HG02571 (cell line): Measurements from ENCODE around the gene FHIT.
"Not testable (repeated sequence)": the region's sequence is repeated elsewhere in the genome, so short reads cannot be mapped to it uniquely, and the experiment has no call there.

Experiments used
- ATAC-seq: cut with Tn5 transposase; IDR thresholded peaks from one replicate; pipeline ENCODE4 v1.9.1; 2021; ENCODE audit warnings: mild to moderate bottlenecking, moderate library complexity; ENCODE audit not compliant: unreplicated experiment

FHIT gene

DNA sequence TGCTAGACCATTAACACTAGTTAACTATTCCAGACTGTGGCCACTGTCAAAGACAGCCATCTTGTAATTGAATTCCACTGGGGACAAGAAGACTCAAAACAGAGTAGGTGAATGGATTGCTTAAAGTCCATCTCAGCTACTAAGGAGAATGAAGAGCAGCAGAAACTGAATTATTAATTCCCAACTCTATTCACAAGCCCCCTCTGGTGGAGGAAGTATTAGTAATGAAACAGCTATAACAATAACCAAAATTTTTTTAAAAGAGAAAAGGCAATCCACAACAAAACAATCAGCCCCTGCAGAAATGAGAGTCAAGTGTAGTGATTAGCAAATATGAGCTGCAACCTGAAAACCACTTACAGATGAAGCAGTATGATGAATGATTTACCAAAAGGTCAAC, 302.8 kb downstream of the FHIT start:
- no peak for ATAC-seq

- no peak for ATAC-seq
Measured at GRCh38 chr3:60935709-60936108, 315.5 kb downstream of the FHIT start.

DNA sequence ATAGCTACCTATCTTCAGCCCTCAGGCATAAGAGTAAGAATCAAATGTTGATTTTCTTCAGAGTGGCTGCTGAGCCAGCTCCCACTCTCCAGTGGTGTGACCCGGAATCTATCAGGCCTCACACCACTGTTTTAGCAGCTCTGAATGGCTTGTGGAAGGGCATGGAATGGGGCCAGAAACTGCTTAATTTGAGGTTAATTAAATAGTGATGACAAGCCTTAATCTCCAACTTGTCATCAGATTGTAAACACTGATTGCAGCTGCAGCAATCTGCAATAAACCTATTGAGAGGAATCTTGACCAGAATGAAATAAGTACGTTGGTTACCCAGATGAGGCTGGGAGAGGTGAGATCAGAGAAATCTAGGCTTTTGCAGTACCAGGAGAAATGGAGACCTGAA, 317.4 kb downstream of the FHIT start:
- no peak for ATAC-seq

DNA sequence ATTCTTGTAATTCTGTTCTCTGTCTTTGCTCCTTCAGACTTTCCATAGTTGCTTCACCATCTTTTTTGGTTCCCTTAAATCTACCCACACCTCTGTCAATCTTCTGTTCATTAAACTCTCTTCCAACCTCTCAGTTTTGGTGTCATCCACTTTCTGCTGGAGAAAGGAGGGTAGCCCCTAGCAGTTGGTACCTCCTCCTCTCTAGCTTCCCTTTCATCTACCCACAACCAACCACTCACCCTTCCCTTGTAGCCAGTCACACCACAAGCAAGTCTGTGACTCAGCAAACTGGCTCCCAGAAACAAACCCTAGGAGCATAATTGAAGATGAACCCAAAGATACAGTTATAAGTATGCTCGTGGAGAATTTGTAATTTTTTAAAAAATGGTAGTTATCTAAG, 318.6 kb downstream of the FHIT start:
- ATAC-seq: no peak

DNA sequence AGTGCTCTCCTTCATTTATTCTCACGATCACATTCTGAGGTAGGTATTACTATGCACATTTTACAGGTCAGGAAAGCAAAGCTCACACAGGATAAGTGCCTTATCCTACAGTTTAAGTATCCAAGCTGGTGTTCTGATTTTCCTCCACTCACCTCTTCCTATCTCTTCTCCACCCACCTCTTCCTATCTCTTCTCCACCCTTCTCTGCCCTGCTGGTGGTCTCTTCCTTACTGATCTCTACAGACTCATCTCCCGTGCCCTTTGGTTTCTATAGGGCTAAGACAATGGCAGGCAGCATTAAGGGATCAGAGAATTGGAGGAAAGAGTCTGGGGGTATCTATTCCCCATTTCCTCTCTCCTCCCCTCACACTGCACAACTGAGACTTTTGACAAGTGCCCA, 319.1 kb downstream of the FHIT start:
- ATAC-seq: no peak

DNA sequence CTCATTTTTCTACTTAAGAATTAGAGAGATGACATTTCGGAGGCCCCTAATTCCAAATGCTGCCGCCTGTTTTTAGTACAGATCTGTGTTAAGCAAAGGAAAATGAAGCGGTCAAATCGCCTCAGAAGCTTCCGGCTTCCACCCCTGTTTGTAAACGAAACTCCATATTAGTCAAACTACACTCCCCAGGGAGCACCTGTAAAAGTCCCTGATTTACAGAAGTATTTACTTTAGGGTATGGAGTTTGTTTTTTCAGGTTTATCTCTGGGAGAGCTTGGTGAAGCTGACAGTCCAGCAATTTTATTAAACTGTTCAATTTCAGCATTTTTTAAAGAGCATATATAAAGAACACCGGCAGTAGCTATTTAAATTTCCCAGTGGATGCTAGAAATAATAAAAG, 319.8 kb downstream of the FHIT start:
- ATAC-seq: no peak

DNA sequence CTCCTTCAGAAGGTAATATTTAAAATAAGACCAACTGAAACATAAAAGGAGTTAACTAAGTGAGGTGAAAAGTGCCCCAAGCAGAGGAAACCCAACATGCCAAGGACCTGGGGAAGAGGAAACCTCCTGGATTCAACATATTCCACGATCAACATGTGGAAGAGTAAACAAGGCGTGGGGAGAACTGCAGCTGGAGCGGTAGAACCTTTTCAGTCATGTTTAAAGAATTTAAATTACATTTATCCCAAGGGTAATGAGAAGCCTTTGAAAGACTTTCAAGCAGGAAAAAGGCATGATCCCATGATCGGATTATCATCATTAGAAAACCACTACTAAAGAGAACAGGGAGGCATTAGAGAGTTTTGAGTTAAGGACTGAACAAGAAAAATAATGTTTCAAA, 330.7 kb downstream of the FHIT start:
- ATAC-seq: no peak

DNA sequence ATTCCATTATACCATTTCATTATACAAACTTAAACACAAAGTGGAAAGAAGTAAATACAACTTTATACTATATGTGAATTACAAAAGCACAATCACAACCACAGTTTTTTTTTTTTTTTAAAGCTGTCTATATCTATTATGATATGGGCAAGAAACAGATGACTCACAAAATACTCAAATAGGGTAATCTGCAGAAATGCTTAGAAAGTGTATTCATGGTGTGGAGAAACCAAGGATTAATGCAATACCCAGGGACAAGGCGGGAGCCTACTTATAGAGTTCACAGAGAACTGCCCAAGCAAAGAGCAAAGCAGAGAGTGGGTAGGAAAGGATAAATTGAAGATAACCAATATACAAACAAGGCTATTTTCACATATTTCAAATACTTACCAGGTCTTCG, 332.0 kb downstream of the FHIT start:
- ATAC-seq: no peak

GRCh38 chr3:60917141-60917540, 334.1 kb downstream of the FHIT start:
- ATAC-seq: no peak

DNA sequence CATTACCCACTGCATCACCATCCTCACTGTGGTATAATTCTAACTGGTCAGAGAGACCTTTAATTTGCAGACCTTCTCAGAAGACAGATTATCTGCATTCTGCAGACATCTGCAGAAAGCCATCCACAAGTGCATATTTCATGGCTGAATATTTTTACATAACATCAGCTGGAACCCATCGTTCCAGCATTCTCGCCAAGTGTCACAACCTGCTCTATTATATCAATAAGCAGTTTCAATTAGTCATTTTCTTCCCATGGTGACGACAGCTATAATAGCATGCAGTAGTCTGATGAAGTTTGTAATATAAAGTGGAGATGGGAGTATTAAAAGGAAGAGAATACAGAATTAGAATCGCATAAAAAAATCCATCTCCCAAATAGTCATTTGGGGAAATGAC, 334.7 kb downstream of the FHIT start:
- ATAC-seq: no peak

- ATAC-seq: no peak
Measured at GRCh38 chr3:60913474-60913873, 337.8 kb downstream of the FHIT start.

DNA sequence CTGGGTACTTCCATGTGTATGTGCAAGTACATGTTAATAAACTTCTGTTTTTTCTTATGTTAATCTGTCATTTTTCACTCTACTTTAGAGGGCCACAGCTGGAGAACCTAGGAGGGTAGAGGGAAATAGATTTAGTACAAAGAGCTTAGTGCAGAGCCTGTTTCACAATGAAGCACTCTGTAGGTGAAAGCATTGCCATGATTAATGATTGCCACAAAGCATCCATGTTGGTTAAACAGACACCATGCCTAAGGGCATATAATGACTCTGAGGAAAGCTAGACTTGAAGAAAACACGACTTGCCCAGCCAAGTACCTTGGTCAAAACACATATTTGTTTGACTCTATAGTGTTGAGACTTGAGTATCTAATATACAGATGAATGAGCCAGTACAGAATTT, 338.4 kb downstream of the FHIT start:
- ATAC-seq: no peak

- no peak for ATAC-seq
Measured at GRCh38 chr3:60912142-60912541, 339.1 kb downstream of the FHIT start.

DNA sequence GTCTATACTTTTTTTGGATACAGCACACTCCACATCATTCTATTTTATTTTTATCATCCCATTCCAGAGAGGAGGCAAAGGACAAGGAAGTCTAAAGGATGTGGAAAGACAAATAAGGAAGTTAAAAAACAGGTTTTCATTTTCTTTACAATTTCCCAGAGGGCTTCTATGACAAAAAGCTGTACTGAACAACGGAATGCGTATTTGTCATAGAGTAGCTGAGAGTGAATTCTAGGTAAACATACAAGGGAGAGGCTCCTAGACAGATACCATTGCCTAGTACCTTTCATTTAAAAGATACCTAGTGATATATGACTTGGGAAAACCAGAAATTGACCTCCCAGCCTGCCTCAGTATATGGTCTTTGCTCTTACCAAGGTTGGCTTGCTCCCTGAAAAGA, 341.7 kb downstream of the FHIT start:
- no peak for ATAC-seq

GRCh38 chr3:60906283-60906682, 345.0 kb downstream of the FHIT start:
- no peak for ATAC-seq

DNA sequence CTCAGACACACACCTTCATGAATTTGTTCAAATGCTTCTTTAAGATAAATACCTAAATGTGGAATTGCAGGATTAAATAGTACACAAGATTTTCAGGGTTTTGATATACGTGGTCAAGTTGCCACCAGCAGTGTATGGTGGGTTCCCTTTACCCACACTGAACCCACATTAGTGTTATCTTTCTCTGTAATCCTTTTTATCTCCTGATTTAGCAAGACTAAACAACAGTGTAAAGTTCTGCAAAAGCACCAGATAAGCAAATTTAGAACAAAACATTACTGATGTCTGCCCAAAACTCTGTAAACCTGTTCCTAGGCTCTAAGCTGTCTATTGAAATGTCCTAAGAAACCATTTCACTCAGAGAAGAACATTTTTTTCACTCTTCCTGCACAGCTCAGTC, 352.9 kb downstream of the FHIT start:
- ATAC-seq: no peak

GRCh38 chr3:60893946-60894345, 357.3 kb downstream of the FHIT start:
- ATAC-seq: no peak

GRCh38 chr3:60890226-60890625, 361.0 kb downstream of the FHIT start:
- ATAC-seq: no peak

- not testable (repeated sequence) for ATAC-seq
Measured at GRCh38 chr3:60888952-60889351, 362.3 kb downstream of the FHIT start.

GRCh38 chr3:60887574-60887973, 363.7 kb downstream of the FHIT start:
- no peak for ATAC-seq

DNA sequence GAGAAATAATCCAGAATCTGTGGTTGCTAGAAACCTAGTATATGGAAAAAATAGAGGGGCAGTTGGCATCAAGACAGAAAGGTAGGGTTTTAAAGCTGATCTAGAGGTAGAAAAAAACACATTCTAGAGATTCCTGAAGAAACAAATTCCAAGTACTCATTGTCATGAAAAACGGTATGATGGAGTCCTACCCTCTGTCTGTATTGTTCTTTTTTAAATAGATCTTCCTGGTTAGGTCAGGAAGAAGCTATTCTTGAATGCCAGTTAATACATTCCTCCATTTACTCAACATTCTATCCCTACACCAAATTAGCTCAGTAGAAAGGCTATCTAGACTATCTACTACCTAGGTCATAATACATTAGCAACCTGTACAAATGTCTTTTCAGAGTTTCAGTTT, 364.7 kb downstream of the FHIT start:
- ATAC-seq: no peak

DNA sequence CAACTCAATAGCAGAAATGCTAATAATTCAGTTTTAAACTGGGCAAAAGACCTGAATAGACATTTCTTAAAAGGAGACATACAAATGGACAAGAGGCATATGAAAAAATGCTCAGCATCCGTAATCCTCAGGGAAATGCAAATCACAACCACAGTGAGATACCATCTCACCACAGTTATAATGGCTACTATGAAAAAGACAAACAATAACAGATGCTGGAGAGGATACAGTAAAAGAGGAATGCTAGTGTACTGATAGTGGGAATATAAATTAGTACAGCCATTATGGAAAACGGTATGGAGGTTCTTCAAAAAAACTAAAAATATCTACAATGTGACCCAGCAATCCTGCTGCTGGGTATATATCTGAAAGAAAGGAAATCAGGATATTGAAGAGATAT, 367.2 kb downstream of the FHIT start:
- ATAC-seq: no peak

DNA sequence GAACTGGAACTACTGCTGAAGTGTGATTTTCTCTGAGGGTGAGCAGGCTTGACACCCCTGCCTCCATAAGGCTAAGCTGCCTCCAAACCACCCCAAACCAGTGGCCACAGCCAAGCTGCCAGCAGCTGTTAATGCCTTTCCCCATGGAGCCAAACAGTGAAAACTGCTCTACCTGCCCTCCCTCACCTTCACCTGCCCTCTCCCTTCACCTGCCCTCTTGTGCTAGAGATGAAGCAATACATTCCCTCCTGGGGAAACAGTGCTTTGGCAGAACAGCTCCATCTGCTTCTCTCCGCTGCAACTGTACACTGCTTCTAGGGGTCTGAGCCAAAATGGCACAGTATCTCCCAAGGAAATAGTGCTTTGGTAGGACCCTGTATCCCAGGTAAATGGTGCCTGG, 374.1 kb downstream of the FHIT start:
- ATAC-seq: no peak

DNA sequence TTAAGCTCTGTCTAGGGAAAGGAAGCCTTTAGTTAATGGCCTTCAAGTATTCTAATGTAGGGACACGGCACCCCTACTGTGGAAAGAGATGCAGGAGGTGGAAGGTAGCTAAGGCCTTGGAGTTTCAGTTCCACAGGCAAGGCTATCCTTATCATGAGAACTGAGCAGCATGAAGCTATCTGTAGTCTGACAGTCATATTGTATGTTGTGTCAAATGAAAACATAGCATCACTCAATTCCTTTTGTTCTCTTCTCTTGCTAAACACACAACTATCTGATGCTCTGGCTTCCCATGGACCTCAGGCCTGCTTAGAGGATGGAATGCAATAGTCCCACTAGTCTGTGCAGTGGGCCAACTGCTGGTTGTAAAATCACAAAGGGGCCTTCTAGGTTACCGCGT, 380.9 kb downstream of the FHIT start:
- ATAC-seq: no peak
